DOHH2 (cell line): ENCODE measurements around the gene RNF14.

Experiments
- H3F3A ChIP-seq: fragments of 200-600 bp; sonication (generic), shearing (Covaris generic); 2 replicates; pipeline ENCODE4 v1.6.0; 2016; ENCODE audit warnings: antibody characterized with exemption, mild to moderate bottlenecking; ENCODE audit not compliant: control insufficient read depth, insufficient read depth
- H3K27ac ChIP-seq: fragments of 200-600 bp; sonication (generic); 2 replicates; pipeline ENCODE4 v1.5.1; 2014; ENCODE audit warnings: low read depth, mild to moderate bottlenecking, low read length, moderate library complexity
- H3K27me3 ChIP-seq: fragments of 200-600 bp; sonication (generic); 2 replicates; pipeline ENCODE4 v1.6.1; 2014; ENCODE audit warnings: mild to moderate bottlenecking, low read length, mixed read lengths; ENCODE audit not compliant: control insufficient read depth
- H3K36me3 ChIP-seq: fragments of 200-600 bp; sonication (generic); 2 replicates; pipeline ENCODE4 v1.6.1; 2014; ENCODE audit warnings: mild to moderate bottlenecking, low read length, moderate library complexity, mixed read lengths; ENCODE audit not compliant: control insufficient read depth
- H3K4me1 ChIP-seq: fragments of 200-600 bp; sonication (generic); 2 replicates; pipeline ENCODE4 v1.6.1; 2014; ENCODE audit warnings: mild to moderate bottlenecking, low read length, mixed read lengths; ENCODE audit not compliant: control insufficient read depth
- H3K4me2 ChIP-seq: fragments of 200-600 bp; sonication (generic); 2 replicates; pipeline ENCODE4 v1.6.0; 2014; ENCODE audit warnings: mild to moderate bottlenecking, low read length, moderate library complexity
- H3K4me3 ChIP-seq: fragments of 200-600 bp; sonication (generic); 2 replicates; pipeline ENCODE4 v1.5.1; 2014; ENCODE audit warnings: mild to moderate bottlenecking, low read length, mixed read lengths
- H3K79me2 ChIP-seq: fragments of 200-600 bp; sonication (generic); 2 replicates; pipeline ENCODE4 v1.6.1; 2014; ENCODE audit warnings: mild to moderate bottlenecking, low read length, mixed read lengths; ENCODE audit not compliant: control insufficient read depth
- H3K9me2 ChIP-seq: fragments of 200-600 bp; sonication (generic); replicated peaks from 2 replicates; pipeline ENCODE4 v1.6.1; 2014; ENCODE audit warnings: mild to moderate bottlenecking, low read length, mixed read lengths; ENCODE audit not compliant: control insufficient read depth
- H3K9me3 ChIP-seq: fragments of 200-600 bp; sonication (generic); 2 replicates; pipeline ENCODE4 v1.6.1; 2014; ENCODE audit warnings: antibody characterized with exemption, low read length, mixed read lengths; ENCODE audit not compliant: control insufficient read depth, insufficient read depth
- H4K20me1 ChIP-seq: fragments of 200-600 bp; sonication (generic); 2 replicates; pipeline ENCODE4 v1.6.0; 2014; ENCODE audit warnings: low read depth, mild to moderate bottlenecking, antibody characterized with exemption, low read length, moderate library complexity; ENCODE audit not compliant: control insufficient read depth, insufficient read depth
- EZH2phosphoT487 ChIP-seq: fragments of 200-600 bp; sonication (generic); IDR thresholded peaks from 2 replicates; pipeline ENCODE4 v1.6.1; 2017; ENCODE audit warnings: borderline replicate concordance, mild to moderate bottlenecking, antibody characterized with exemption, low read length, moderate library complexity, mixed read lengths
- TF ChIP-seq, protein P1 (sequence below): fragments of 200-600 bp; sonication (generic); IDR thresholded peaks from one replicate; pipeline ENCODE4 v1.5.1; 2014; ENCODE audit warnings: antibody characterized with exemption, mild to moderate bottlenecking, low read depth, low read length; ENCODE audit not compliant: poor library complexity, severe bottlenecking

Gene RNF14

GRCh38 chr5:142012186-142012785 lies 43.4 kb downstream of the RNF14 start:
- no peak overlapping the region for H3K27ac ChIP-seq
- peaks cover 28% of the 10 kb centered on the region for H3K27me3 ChIP-seq
- H3K9me2 ChIP-seq = no peaks in the 10 kb centered on the region
- no peaks in the 10 kb centered on the region for H3K36me3 ChIP-seq
- TF ChIP-seq, protein P1, sequence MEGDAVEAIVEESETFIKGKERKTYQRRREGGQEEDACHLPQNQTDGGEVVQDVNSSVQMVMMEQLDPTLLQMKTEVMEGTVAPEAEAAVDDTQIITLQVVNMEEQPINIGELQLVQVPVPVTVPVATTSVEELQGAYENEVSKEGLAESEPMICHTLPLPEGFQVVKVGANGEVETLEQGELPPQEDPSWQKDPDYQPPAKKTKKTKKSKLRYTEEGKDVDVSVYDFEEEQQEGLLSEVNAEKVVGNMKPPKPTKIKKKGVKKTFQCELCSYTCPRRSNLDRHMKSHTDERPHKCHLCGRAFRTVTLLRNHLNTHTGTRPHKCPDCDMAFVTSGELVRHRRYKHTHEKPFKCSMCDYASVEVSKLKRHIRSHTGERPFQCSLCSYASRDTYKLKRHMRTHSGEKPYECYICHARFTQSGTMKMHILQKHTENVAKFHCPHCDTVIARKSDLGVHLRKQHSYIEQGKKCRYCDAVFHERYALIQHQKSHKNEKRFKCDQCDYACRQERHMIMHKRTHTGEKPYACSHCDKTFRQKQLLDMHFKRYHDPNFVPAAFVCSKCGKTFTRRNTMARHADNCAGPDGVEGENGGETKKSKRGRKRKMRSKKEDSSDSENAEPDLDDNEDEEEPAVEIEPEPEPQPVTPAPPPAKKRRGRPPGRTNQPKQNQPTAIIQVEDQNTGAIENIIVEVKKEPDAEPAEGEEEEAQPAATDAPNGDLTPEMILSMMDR = peak; percentile 77
- no peak for TF ChIP-seq EZH2phosphoT487
- no peaks in the 10 kb centered on the region for H3K9me3 ChIP-seq
- peaks cover 38% of the 10 kb centered on the region for H3K4me1 ChIP-seq
- H3F3A ChIP-seq = peaks cover 10% of the 10 kb centered on the region; the same call in 1 of the 2 replicates
- H3K4me2 ChIP-seq = peak overlapping the region; percentile 71
- peak overlapping the region; percentile 70 for H3K4me3 ChIP-seq
- H3K79me2 ChIP-seq = no peaks in the 10 kb centered on the region
- H4K20me1 ChIP-seq = no peaks in the 10 kb centered on the region

- Histone ChIP-seq H3K4me1 (peaks cover 44% of the 10 kb centered on the region), H3K36me3 (no peaks in the 10 kb centered on the region), H3F3A (peaks cover 10% of the 10 kb centered on the region; the same call in 1 of the 2 replicates), H3K4me3 (peak within 1 kb of the TSS; percentile 70), H3K9me2 (no peaks in the 10 kb centered on the region), H3K27ac (no peak within 1 kb of the TSS), H3K79me2 (no peaks in the 10 kb centered on the region), H3K9me3 (no peaks in the 10 kb centered on the region), H4K20me1 (no peaks in the 10 kb centered on the region), H3K4me2 (peak within 1 kb of the TSS; percentile 71), H3K27me3 (peaks cover 31% of the 10 kb centered on the region)
- no peak for TF ChIP-seq EZH2phosphoT487
- TF ChIP-seq, protein P1 = peak; percentile 17
These were observed 44.0 kb downstream of the RNF14 start, which contains the start of gene GNPDA1 for GRCh38 chr5:142012792-142013388. GNPDA1 (minus strand) TSS chr5:142013027; CDS start chr5:142012035, 992 bp downstream.

GRCh38 chr5:142013734-142014521 lies 45.0 kb downstream of the RNF14 start:
- Histone ChIP-seq H4K20me1 (no peaks in the 10 kb centered on the region), H3K36me3 (no peaks in the 10 kb centered on the region), H3K4me3 (peak overlapping the region; percentile 70; the same call in 1 of the 2 replicates), H3F3A (peaks cover 10% of the 10 kb centered on the region; the same call in 1 of the 2 replicates), H3K9me2 (no peaks in the 10 kb centered on the region), H3K4me2 (no peak overlapping the region; the same call in 1 of the 2 replicates), H3K4me1 (peaks cover 54% of the 10 kb centered on the region), H3K79me2 (no peaks in the 10 kb centered on the region), H3K27ac (no peak overlapping the region), H3K9me3 (no peaks in the 10 kb centered on the region), H3K27me3 (peaks cover 31% of the 10 kb centered on the region)
- TF ChIP-seq, protein P1 = no peak
- no peak for TF ChIP-seq EZH2phosphoT487
